Measurements from ENCODE around the gene COL25A1. TPM values are rescaled to one million over a fixed set of nuclear protein-coding genes. Genes with fewer than 3 reads are reported as not detected.

Gene COL25A1
- total and polyA plus RNA-seq, 2 donors (not counting 3 experiments of a cell fraction or from before 2014, with no cell fraction given) = 0.21 to 3.5 TPM

DNA sequence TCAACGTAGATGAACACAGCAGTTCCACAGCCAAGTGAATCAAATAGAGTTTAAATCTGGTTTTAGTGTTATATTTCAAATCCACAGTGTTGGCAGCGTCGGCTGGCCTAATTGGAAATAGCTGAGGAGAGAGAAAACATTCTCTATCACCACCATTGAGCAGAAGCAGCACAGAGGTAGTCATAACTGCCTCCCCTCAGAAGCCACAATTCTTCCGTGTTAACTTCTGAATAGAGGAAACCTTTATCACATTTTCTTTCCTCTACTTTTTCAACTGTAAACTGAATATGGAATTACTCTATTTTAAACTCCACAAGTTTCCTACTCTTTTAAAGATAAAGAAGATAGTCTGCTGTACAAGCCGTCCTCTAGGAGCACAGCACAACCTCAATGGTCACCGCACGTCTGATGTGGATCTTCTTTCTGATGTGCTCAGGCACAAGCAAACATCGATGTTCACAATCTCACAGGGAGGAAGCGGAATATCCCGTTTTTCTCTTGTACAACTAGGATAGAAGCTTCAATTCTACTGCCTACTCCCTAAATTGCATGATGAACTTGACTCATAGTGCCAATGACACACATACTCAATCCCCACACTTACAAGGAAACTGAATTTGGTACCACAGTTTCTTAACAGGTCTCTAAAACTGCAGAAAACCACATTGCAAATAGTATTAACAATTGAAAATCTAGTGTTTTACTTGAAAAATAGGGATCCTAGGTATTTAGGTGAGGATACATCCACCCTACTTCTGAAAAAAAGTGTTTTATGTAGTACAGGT is 321.8 kb downstream of the COL25A1 start:
- Histone ChIP-seq H3K9me1 (replicated peaks; ENCODE audit: control insufficient read depth, extremely low read depth, insufficient read depth, low read length) (no peaks in the 10 kb centered on the region), H3K27ac (ENCODE audit: insufficient read depth, low read depth, low read length) (no peak overlapping the region), H4K20me1 (replicated peaks; ENCODE audit: control insufficient read depth, extremely low read depth, insufficient read depth, low read length) (no peaks in the 10 kb centered on the region), H3K36me3 (ENCODE audit: control insufficient read depth in 2 of 2, extremely low read depth in 1 of 2, insufficient read depth in 2 of 2, low read length in 2 of 2) (no peaks in the 10 kb centered on the region), H3K4me1 (ENCODE audit: control insufficient read depth, extremely low read depth, insufficient read depth, low read length) (no peaks in the 10 kb centered on the region), H3K4me2 (ENCODE audit: insufficient read depth, low read length) (no peak overlapping the region), H3K4me3 (replicated peaks in 1 of 3; ENCODE audit: insufficient read depth in 1 of 3, low read depth in 1 of 3, low read length in 3 of 3) (no peak overlapping the region), H3K9ac (replicated peaks; ENCODE audit: extremely low read depth, insufficient read depth, low read length) (no peak overlapping the region), H3K27me3 (ENCODE audit: control insufficient read depth in 2 of 2, insufficient read depth in 2 of 2, low read length in 2 of 2) (no peaks in the 10 kb centered on the region), H3K9me3 (replicated peaks; ENCODE audit: control insufficient read depth, insufficient read depth, low read length) (no peaks in the 10 kb centered on the region), H3K79me2 (ENCODE audit: control insufficient read depth, insufficient read depth, low read length) (no peaks in the 10 kb centered on the region), H2AFZ (ENCODE audit: low read depth, low read length) (no peak overlapping the region)
- dilution Hi-C loops (cut with MboI; ENCODE audit: extremely low pct_ligation_motif_present, low sequenced_read_pairs) (no loop called here), intact Hi-C loops (cut with micrococcal nuclease) (no loop called here)
- CTCF ChIA-PET = no interaction called here
- FAIRE-seq (no peak), DNase-seq (ENCODE audit: low read depth, low spot score) (no peak)
- BruUV-seq (replicated peaks) = no TSS peak
- POLR2A ChIA-PET = no interaction called here
- TF ChIP-seq JUN (IDR thresholded peaks at IDR 0.05; ENCODE audit: borderline replicate concordance, insufficient read depth, insufficient read length, low read depth) (no peak), GATA2 (IDR thresholded peaks at IDR 0.05; ENCODE audit: insufficient read depth, insufficient read length, low read depth, low read length) (no peak), EZH2 (IDR thresholded peaks at IDR 0.05; ENCODE audit: borderline replicate concordance, low read depth, low read length, severe bottlenecking) (no peak), POLR2AphosphoS5 (IDR thresholded peaks at IDR 0.05; ENCODE audit: insufficient read depth, low read depth, low read length) (no peak), FOS (IDR thresholded peaks at IDR 0.05; ENCODE audit: borderline replicate concordance, insufficient read depth, low read length) (no peak), POLR2A (IDR thresholded peaks at IDR 0.05; ENCODE audit: low read depth, low read length) (no peak), MYC (IDR thresholded peaks at IDR 0.05; ENCODE audit: low read depth, low read length) (no peak)
- TF ChIP-seq, protein P1, sequence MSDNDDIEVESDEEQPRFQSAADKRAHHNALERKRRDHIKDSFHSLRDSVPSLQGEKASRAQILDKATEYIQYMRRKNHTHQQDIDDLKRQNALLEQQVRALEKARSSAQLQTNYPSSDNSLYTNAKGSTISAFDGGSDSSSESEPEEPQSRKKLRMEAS (IDR thresholded peaks at IDR 0.05; ENCODE audit: insufficient read depth, insufficient read length) = no peak
- TF ChIP-seq, protein P2, sequence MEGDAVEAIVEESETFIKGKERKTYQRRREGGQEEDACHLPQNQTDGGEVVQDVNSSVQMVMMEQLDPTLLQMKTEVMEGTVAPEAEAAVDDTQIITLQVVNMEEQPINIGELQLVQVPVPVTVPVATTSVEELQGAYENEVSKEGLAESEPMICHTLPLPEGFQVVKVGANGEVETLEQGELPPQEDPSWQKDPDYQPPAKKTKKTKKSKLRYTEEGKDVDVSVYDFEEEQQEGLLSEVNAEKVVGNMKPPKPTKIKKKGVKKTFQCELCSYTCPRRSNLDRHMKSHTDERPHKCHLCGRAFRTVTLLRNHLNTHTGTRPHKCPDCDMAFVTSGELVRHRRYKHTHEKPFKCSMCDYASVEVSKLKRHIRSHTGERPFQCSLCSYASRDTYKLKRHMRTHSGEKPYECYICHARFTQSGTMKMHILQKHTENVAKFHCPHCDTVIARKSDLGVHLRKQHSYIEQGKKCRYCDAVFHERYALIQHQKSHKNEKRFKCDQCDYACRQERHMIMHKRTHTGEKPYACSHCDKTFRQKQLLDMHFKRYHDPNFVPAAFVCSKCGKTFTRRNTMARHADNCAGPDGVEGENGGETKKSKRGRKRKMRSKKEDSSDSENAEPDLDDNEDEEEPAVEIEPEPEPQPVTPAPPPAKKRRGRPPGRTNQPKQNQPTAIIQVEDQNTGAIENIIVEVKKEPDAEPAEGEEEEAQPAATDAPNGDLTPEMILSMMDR (IDR thresholded peaks at IDR 0.05; ENCODE audit: extremely low read depth in 1 of 2, insufficient read depth in 1 of 2, low read depth in 1 of 2, low read length in 2 of 2) = no peak
